Caco-2 (cell line): Measurements from ENCODE around the gene HPN. TPM values are rescaled to one million over a fixed set of nuclear protein-coding genes. Genes with fewer than 3 reads are reported as not detected.
A peak's percentile ranks its signal among the peaks of the same experiment; 100 is the strongest.

ENCODE experiments used
- BruUV-seq: library from RNA; stranded (reverse); fragments of 400-500 nt; replicated peaks from 2 replicates; lab custom pipeline; 2021; lab: Mats Ljungman, UMichigan
- CTCF ChIA-PET: fragments of 300-600 bp; sonication (Branson Sonifier 250); formaldehyde crosslinking; loops from one replicate; lab custom pipeline; 2022; ENCODE audit warnings: antibody characterized with exemption; lab: Charles Lee
- POLR2A ChIA-PET: fragments of 300-600 bp; sonication (Branson Sonifier 250); formaldehyde crosslinking; loops from one replicate; lab custom pipeline; 2022; ENCODE audit warnings: antibody characterized with exemption; lab: Charles Lee
- DNase-seq, 2 experiments: peaks; one replicate each; pipeline versions ENCODE4 v3.0.0 to v3.0.0-alpha.2; 2020 to 2022
- H3K27me3 ChIP-seq: replicated peaks from 2 replicates; pipeline ENCODE4 v1.6.0; 2011; ENCODE audit warnings: low read length; ENCODE audit not compliant: control insufficient read depth, insufficient read depth
- H3K36me3 ChIP-seq: 2 replicates; pipeline ENCODE4 v1.5.1; 2011; ENCODE audit warnings: low read length; ENCODE audit not compliant: control insufficient read depth, insufficient read depth
- H3K4me1 ChIP-seq: fragments of 250-450 bp; sonication (Bioruptor Pico); 2 replicates; pipeline ENCODE4 v1.5.1; 2020; ENCODE audit warnings: mild to moderate bottlenecking
- H3K4me3 ChIP-seq: 2 replicates; pipeline ENCODE4 v1.5.1; 2011; ENCODE audit warnings: low read depth, mild to moderate bottlenecking, control low read depth, low read length
- H3K9me3 ChIP-seq: fragments of 250-450 bp; sonication (Bioruptor Pico); 2 replicates; pipeline ENCODE4 v1.5.1; 2020; ENCODE audit warnings: mild to moderate bottlenecking, moderate library complexity
- H3K27ac Mint-ChIP-seq: one replicate; pipeline ENCODE4 v1.8.0; 2022; ENCODE audit warnings: mixed read lengths; ENCODE audit not compliant: unreplicated experiment
- H3K27me3 Mint-ChIP-seq: one replicate; pipeline ENCODE4 v1.8.0; 2022; ENCODE audit warnings: mixed read lengths; ENCODE audit not compliant: insufficient read depth, unreplicated experiment
- H3K36me3 Mint-ChIP-seq: one replicate; pipeline ENCODE4 v1.8.0; 2022; ENCODE audit warnings: mild to moderate bottlenecking, mixed read lengths; ENCODE audit not compliant: insufficient read depth, unreplicated experiment
- H3K4me1 Mint-ChIP-seq: one replicate; pipeline ENCODE4 v1.8.0; 2022; ENCODE audit warnings: low read depth, mixed read lengths; ENCODE audit not compliant: unreplicated experiment
- H3K4me3 Mint-ChIP-seq: one replicate; pipeline ENCODE4 v1.8.0; 2022; ENCODE audit warnings: mild to moderate bottlenecking, moderate library complexity, mixed read lengths; ENCODE audit not compliant: unreplicated experiment
- H3K9me3 Mint-ChIP-seq: one replicate; pipeline ENCODE4 v1.8.0; 2022; ENCODE audit warnings: mixed read lengths; ENCODE audit not compliant: unreplicated experiment
- CTCF ChIP-seq, 2 experiments: fragments of 200-600 bp in 1 of 2; IDR thresholded peaks; 1 replicate in 1 of 2; 2 replicates in 1 of 2; pipeline versions ENCODE4 v1.5.1 to v1.8.0; 2011 to 2022; ENCODE audit warnings: antibody characterized with exemption in 1 of 2, control low read depth in 1 of 2, inconsistent platforms in 1 of 2, low read depth in 1 of 2, low read length in 1 of 2, mild to moderate bottlenecking in 1 of 2, moderate library complexity in 1 of 2; ENCODE audit not compliant: insufficient read depth in 1 of 2, severe bottlenecking in 1 of 2, unreplicated experiment in 1 of 2
- intact Hi-C: fragments of 100-400 bp; cut with micrococcal nuclease; formaldehyde crosslinking; loops from one replicate; pipeline ENCODE4 v1.10.0; 2022; ENCODE audit not compliant: unreplicated experiment
- total RNA-seq: library from RNA; stranded (reverse); gene quantifications from 2 replicates; pipeline ENCODE4 v1.2.3, GENCODE V29; 2022

The HPN gene
- total RNA-seq, 1 experiment from 2014 or later: 20.8 TPM

DNA sequence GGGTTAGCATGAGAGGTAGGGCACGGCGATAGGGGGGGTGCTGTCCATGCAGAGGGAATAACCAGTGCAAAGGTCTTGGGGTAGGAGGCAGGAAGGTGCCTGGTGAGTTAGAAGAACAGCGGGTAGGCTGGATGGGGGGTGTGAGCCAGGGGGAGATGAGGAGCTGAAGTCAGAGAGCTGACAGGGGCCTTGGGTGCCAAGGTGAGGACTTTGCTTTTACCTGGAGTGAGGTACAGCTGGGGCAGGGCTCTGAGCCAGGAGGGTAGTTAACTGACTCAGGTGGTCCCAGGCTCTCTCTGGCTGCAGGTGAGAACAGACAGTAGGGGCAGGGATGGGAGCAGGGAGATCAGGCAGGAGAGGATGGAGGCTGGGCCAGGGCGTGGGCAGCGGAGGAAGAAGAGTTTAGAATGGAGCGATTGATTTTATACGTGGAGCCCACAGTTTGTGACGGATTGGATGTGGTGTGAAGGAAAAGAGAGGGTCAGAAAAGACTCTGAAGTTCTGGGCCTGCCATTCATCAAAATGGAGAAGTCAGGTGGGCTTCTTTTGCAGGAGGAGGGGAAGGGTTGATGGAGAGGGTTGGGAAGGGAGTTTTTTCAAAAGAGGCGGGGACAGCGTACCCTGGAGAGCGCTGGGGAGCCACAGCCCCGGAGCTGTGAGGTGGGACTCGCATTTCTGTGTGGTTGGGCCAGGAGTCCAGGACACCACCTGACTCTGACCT is 42.6 kb upstream of the HPN start:
- no peaks in the 10 kb centered on the region for H3K27me3 ChIP-seq
- peaks cover 52% of the 10 kb centered on the region for H3K4me1 ChIP-seq
- peaks cover 2% of the 10 kb centered on the region; the same call in 1 of the 2 replicates for H3K36me3 ChIP-seq
- intact Hi-C loops: loop anchor here (1.0 kb wide), 1 partner anchor 26 kb away; no protein-coding TSS in a partner anchor
- ChIA-PET CTCF (no interaction called here), POLR2A (interaction anchor here (0.6 to 0.7 kb wide), 2 partner anchors 9 to 1626 kb away, joined by 3 to 10 read pairs; no protein-coding TSS in a partner anchor)
- Mint-ChIP-seq H3K4me1 (peaks cover 46% of the 10 kb centered on the region), H3K27ac (peak overlapping the region; percentile 93), H3K4me3 (peak overlapping the region; percentile 99), H3K9me3 (no peaks in the 10 kb centered on the region), H3K36me3 (peaks cover 20% of the 10 kb centered on the region), H3K27me3 (no peaks in the 10 kb centered on the region)
- TF ChIP-seq CTCF (IDR thresholded peaks at IDR 0.05; ENCODE audit: insufficient read depth in 1 of 2, low read depth in 1 of 2, low read length in 1 of 2, severe bottlenecking in 1 of 2, unreplicated experiment in 1 of 2): no peak
- BruUV-seq: no TSS peak
- H3K4me3 ChIP-seq: peak overlapping the region; percentile 90
- H3K9me3 ChIP-seq: no peaks in the 10 kb centered on the region
- DNase-seq: no peak

- peak within 1 kb of the TSS; percentile 98 for H3K27ac Mint-ChIP-seq
- ChIA-PET CTCF (interaction anchor here (0.6 kb wide), 1 partner anchor 42 kb away, joined by 3 read pairs; the partner anchor contains the start of gene HPN), POLR2A (interaction anchor here (0.6 to 0.7 kb wide), 4 partner anchors 8 to 1627 kb away, joined by 3 to 10 read pairs (median 6); no protein-coding TSS in a partner anchor)
- no peaks in the 10 kb centered on the region for H3K27me3 Mint-ChIP-seq
- BruUV-seq: TSS peak; percentile 90
- intact Hi-C loops: loop anchor here (1.0 kb wide), 1 partner anchor 26 kb away; no protein-coding TSS in a partner anchor
- Histone ChIP-seq H3K27me3 (no peaks in the 10 kb centered on the region), H3K9me3 (no peaks in the 10 kb centered on the region), H3K36me3 (peaks cover 3% of the 10 kb centered on the region; the same call in 1 of the 2 replicates), H3K4me1 (peaks cover 53% of the 10 kb centered on the region), H3K4me3 (peak within 1 kb of the TSS; percentile 90)
- H3K36me3 Mint-ChIP-seq: peaks cover 20% of the 10 kb centered on the region
- TF ChIP-seq CTCF (IDR thresholded peaks at IDR 0.05; ENCODE audit: insufficient read depth in 1 of 2, low read depth in 1 of 2, low read length in 1 of 2, severe bottlenecking in 1 of 2, unreplicated experiment in 1 of 2): no peak
- H3K4me3 Mint-ChIP-seq: peak within 1 kb of the TSS; percentile 99
- no peaks in the 10 kb centered on the region for H3K9me3 Mint-ChIP-seq
- peak; percentile 90 to 94 for DNase-seq
- peaks cover 46% of the 10 kb centered on the region for H3K4me1 Mint-ChIP-seq
Measured at GRCh38 chr19:34999498-35000337, 41.8 kb upstream of the HPN start, which contains the start of gene GRAMD1A. TSS of gene GRAMD1A (plus strand) at chr19:35000323. CDS start at chr19:35000479, 156 bp downstream.

- Mint-ChIP-seq H3K9me3 (no peaks in the 10 kb centered on the region), H3K27me3 (no peaks in the 10 kb centered on the region), H3K4me1 (peaks cover 51% of the 10 kb centered on the region), H3K4me3 (peak overlapping the region; percentile 99), H3K36me3 (peaks cover 23% of the 10 kb centered on the region), H3K27ac (peak overlapping the region; percentile 93)
- no peak for DNase-seq
- no peaks in the 10 kb centered on the region for H3K27me3 ChIP-seq
- ChIA-PET POLR2A (interaction anchor here (0.6 kb wide), 2 partner anchors 18 to 232 kb away, joined by 3 to 10 read pairs; no protein-coding TSS in a partner anchor), CTCF (interaction anchor here (0.6 kb wide), 2 partner anchors 41 to 73 kb away, joined by 3 read pairs; partner anchors contain the start of genes HPN and ZNF30)
- H3K4me1 ChIP-seq: peaks cover 51% of the 10 kb centered on the region
- peaks cover 3% of the 10 kb centered on the region; the same call in 1 of the 2 replicates for H3K36me3 ChIP-seq
- no peak for TF ChIP-seq CTCF (IDR thresholded peaks at IDR 0.05; ENCODE audit: insufficient read depth in 1 of 2, low read depth in 1 of 2, low read length in 1 of 2, severe bottlenecking in 1 of 2, unreplicated experiment in 1 of 2)
- no peaks in the 10 kb centered on the region for H3K9me3 ChIP-seq
- H3K4me3 ChIP-seq: peak overlapping the region; percentile 90
- intact Hi-C loops: no loop called here
- BruUV-seq: no TSS peak
Measured at GRCh38 chr19:35000338-35000646, 41.2 kb upstream of the HPN start.
